Activated CD4-positive, CD25-positive, alpha-beta regulatory T cell treated with anti-CD3 and anti-CD28 coated beads, Interleukin-2, amount 50 U/mL, for 72 hours (primary cell): ENCODE data around the gene PNMT.

Experiments used
- DNase-seq: peaks from one replicate; pipeline ENCODE4 v3.0.0; 2021

Gene PNMT

DNA sequence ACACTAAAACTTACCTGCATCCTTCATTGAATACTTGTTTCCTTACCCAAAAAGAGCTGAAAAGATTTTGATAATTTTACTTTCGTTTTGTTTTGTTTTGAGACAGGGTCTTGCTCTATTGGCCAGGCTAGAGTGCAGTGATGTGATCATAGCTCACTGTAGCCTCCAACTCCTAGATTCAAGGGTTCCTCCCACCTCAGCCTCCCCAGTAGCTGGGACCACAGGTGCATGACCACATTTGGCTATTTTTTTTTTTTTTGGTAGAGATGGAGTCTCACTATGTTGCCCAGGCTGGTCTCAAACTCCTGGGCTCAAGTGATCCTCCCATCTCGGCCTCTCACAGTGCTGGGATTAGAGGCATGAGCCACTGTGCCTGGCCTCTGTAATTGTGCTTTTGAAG, 13.1 kb upstream of the PNMT start:
- no peak for DNase-seq

DNA sequence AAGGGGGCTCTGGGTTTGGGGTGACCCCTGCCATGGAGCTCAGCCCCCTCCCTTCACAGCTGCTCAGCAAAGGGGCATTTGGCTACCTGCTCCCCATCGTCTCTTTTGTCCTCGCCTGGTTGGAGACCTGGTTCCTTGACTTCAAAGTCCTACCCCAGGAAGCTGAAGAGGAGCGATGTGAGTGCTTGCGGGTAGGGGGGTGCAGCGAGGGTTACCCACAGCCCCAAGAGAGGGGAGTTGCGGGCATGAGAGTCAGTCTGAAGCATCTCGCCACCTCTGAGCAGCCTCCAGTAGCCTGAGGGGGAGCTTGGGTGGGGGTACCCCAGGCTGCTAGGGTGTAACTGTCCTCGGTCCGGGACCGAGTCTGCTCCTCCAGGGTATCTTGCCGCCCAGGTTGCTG, 9.9 kb upstream of the PNMT start:
- no peak for DNase-seq

DNA sequence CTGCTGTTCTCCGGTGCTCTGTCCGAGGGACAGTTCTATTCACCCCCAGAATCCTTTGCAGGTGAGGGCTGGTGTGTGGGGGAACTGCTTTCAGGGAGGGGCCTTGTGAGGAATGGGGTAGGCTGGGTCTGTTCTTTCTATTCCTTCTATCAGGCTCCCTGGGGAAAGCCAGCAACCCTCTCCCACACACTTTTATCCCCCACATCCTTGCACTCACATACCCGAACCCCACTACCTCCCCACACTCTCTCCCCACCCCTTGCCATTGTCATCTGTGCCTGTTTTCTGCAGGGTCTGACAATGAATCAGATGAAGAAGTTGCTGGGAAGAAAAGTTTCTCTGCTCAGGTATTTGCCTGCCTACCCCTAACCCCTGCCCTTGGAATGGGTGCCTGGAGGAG, 9.5 kb upstream of the PNMT start:
- DNase-seq = no peak

DNA sequence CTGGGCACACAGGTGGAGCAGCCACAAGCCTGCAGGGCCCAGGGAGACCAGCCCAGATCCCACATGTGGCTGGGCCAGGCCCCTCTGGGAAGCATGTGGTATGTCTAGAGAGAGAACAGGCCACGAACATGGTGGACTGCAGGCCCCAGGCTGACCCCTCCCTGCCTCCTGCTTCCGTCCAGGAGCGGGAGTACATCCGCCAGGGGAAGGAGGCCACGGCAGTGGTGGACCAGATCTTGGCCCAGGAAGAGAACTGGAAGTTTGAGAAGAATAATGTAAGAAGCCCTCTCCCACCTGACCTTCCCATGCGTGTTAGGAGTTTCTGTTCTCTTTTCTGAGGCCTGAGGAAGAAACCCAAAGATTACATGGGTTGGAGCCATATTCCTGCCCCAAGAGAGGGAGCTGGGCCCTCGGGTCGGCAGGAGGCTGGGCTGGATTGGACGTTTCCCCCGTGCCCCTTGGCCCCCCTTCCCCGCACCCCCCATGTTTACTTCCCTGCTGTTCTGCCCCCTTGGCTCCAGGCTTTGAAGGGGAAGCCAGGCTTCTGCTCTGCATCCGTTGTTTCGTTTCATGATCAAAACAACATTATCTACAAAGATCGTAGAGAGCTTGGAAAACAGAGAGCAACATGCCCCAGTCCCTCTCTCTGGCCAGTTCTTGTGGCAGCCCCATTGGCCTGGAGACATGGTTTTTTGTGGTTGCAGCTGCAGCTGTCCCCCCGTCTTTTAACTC, 8.8 kb upstream of the PNMT start:
- no peak for DNase-seq

DNA sequence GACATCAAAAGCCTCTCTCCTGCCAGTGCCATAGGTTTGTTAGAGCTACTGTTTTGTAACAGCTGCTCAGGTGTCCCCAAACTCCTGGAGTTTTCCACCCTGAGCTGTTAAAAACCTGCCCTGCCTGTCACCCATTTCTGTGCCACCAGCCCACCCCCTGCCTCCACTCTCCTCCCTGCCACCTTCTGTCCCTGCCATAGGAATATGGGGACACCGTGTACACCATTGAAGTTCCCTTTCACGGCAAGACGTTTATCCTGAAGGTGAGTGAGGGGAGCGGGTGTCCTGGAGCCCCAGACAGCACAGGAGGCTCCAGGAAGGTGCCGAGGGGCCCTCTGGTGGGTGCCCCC, 8.3 kb upstream of the PNMT start:
- no peak for DNase-seq

GRCh38 chr17:39660397-39661385, 7.6 kb upstream of the PNMT start:
- no peak for DNase-seq

- no peak for DNase-seq
Observed at GRCh38 chr17:39661744-39662541, 6.3 kb upstream of the PNMT start.

DNA sequence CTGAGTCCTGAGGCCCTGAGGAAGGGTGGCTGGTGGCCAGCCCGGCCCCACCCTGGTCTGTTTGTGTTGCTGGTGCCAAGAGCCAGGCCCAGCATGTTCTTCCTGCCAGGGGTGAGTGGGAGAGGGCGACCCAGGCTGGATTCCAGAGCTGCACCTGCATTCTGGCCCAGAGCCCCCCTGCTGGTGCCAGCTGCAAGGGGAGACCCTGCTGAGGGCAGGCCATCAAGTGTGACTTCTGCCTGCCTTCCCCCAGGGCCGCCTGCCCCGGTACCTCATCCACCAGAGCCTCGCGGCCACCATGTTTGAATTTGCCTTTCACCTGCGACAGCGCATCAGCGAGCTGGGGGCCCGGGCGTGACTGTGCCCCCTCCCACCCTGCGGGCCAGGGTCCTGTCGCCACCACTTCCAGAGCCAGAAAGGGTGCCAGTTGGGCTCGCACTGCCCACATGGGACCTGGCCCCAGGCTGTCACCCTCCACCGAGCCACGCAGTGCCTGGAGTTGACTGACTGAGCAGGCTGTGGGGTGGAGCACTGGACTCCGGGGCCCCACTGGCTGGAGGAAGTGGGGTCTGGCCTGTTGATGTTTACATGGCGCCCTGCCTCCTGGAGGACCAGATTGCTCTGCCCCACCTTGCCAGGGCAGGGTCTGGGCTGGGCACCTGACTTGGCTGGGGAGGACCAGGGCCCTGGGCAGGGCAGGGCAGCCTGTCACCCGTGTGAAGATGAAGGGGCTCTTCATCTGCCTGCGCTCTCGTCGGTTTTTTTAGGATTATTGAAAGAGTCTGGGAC, 5.5 kb upstream of the PNMT start:
- DNase-seq = no peak

DNA sequence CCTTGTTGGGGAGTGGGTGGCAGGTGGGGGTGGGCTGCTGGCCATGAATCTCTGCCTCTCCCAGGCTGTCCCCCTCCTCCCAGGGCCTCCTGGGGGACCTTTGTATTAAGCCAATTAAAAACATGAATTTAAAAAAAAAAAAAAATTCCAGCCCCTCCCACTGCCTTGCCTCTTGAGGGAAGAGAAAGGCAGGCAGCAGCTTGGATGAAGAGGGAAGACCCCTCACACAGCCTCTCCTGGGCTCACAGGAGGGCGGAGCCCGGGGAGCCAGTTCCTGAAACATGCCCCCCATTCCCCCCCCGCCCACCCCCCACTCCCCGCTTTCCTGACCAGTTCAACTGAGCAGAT, 4.9 kb upstream of the PNMT start:
- DNase-seq = no peak

GRCh38 chr17:39663688-39664580, 4.3 kb upstream of the PNMT start:
- DNase-seq = no peak

DNA sequence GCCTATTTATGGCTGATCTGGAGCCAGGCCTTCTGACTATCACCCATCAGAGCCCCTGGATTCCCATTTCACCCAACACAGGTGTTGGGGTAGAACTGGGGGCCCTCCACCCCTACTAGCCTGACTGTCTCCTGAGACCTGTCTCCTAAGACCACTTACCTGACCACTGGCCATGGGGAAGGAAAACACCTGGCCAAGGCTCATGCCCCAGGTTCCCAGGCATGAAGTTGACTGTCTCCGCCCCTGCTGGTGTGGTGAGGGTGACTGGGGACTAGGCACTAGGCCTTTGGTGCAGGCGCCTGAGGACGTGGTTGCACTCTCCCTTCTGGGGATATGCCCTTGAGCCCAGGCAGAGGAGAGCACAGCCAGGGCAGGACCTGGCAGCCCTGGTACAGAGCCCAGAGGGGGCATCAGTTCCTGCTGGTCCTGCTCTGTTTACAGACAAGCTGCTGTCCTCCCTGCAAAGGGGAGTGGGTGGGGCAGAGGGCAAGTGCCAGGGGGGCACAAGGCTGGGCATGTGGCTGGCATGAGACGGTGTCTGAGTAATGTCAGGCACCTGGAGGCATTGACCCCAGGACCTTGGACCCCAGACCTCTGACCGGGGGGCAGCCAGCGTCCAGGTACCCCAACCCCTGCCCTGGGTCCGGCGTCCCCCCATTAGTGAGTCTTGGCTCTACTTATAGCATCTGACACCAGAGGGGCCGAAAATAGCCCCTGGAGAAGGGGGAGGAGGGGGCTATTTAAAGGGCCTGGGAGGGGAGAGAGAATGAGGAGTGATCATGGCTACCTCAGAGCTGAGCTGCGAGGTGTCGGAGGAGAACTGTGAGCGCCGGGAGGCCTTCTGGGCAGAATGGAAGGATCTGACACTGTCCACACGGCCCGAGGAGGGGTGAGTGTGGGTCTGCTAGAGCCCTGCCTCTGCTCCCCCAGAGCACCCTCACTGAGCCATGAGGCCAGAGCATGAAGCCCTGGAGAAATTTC, 3.4 kb upstream of the PNMT start, which contains the start of gene TCAP:
TSS of gene TCAP (plus strand) at position 769 of the 981 bp plus-strand sequence. CDS start at position 780, 11 bp downstream.
- no peak for DNase-seq

DNA sequence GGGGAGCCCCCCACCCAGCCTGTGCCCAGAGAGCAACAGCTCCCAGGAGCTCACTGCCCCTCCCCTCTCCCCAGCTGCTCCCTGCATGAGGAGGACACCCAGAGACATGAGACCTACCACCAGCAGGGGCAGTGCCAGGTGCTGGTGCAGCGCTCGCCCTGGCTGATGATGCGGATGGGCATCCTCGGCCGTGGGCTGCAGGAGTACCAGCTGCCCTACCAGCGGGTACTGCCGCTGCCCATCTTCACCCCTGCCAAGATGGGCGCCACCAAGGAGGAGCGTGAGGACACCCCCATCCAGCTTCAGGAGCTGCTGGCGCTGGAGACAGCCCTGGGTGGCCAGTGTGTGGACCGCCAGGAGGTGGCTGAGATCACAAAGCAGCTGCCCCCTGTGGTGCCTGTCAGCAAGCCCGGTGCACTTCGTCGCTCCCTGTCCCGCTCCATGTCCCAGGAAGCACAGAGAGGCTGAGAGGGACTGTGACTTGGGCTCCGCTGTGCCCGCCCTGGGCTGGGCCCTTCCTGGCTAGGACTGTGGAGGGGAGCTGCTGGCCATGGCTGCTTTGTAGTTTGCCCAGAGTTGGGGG, 2.5 kb upstream of the PNMT start:
- DNase-seq = no peak

DNA sequence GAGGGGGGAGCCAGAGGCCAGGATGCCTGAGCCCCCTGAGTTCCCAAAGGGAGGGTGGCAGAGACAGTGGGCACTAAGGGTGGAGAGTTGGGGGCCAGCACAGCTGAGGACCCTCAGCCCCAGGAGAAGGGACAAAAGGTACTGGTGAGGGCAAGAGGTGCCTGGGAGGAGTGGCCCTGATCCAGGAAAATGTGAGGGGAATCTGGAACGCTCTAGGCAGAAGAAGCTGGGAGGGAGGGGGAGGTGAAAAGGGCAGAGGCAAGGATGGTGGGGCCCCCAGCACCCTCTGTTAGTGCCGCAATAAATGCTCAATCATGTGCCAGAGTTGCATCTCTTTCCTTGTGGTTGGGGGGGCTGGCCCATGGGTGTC, 2.0 kb upstream of the PNMT start:
- DNase-seq = no peak

DNA sequence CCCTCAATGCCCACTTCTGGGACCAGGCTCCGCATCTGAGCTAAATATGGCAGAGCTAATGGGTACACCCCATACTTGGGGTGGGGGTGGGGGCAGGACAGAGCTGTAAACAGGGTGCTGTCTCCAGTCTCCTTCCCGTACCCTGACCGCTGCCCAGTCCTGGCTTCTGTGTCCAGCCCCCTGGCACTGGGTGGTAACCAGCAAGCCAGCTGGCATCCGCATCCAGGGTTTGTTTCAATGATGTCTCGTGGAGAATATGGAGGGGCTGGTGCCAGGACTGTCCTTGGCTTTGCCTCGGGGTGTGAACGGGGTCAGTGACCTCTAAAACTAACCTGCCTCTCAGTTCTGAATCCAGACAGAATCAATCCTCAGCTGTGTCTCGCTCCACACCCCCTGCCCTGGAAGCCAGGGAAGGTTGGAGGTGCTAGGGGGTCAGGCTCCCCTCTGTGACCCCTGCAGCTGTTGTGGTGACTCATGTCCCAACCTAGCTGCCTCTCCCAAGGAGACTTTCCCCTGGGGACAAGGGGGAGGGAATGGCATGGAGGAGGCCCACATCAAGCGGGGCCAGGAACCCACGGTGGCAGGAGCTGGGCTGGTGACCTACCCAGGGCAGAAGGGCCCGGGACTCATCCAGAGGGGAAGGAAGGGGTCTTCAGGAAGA, 1.5 kb upstream of the PNMT start:
- no peak for DNase-seq

- no peak for DNase-seq
Observed at GRCh38 chr17:39667262-39667944, 850 bp upstream of the PNMT start.

DNA sequence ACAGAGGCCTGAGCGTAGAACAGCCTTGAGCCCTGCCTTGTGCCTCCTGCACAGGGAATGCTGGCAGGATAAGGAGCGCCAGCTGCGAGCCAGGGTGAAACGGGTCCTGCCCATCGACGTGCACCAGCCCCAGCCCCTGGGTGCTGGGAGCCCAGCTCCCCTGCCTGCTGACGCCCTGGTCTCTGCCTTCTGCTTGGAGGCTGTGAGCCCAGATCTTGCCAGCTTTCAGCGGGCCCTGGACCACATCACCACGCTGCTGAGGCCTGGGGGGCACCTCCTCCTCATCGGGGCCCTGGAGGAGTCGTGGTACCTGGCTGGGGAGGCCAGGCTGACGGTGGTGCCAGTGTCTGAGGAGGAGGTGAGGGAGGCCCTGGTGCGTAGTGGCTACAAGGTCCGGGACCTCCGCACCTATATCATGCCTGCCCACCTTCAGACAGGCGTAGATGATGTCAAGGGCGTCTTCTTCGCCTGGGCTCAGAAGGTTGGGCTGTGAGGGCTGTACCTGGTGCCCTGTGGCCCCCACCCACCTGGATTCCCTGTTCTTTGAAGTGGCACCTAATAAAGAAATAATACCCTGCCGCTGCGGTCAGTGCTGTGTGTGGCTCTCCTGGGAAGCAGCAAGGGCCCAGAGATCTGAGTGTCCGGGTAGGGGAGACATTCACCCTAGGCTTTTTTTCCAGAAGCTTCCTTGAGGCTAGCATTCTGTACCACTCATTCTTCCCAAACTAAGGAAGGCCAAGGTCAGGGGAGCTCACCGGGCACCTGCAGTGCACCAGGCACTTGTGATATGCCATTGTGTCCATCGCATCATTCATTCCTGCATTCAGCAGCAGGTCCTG, 1.9 kb downstream of the PNMT start:
- DNase-seq = no peak

DNA sequence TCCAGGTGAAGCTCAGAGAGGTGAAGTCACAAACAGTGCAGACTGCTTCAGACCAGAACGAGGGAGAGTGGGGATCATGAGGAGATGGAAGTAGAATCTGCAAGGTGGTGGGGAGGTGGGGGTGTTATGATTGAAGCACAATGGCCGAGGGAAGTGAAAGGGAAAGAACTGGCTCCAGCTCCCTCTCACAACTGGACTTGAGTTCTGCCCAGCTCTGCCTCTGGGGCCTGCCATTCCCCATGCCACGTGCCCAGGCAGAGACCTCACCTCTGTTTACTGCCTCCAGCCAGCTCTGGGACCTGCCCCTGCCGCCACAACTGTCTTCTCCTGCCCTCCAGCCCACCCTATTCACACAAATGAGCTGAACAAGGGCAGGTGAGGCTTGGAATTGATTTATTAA, 2.5 kb downstream of the PNMT start:
- DNase-seq = no peak
